Activated T-helper 1 cell treated with anti-CD3 and anti-CD28 coated beads, Interleukin-12 subunit alpha, Interleukin-12 subunit beta, Interleukin-2, Interleukin-4 antibody, amounts not matched to agents 30 ng/mL and 10 ng/mL and 1 ng/mL, durations not matched to agents 14 hours and 24 hours and 36 hours (primary cell): ENCODE data around the gene TBC1D14. TPM values are rescaled to one million over a fixed set of nuclear protein-coding genes. Genes with fewer than 3 reads are reported as not detected.

ENCODE experiments used
- DNase-seq: peaks from one replicate; pipeline ENCODE4 v3.0.0; 2021; ENCODE audit warnings: low spot score
- H3K27ac Mint-ChIP-seq: one replicate; pipeline ENCODE4 v1.8.0; 2021; ENCODE audit warnings: mild to moderate bottlenecking, mixed read lengths
- H3K27me3 Mint-ChIP-seq: one replicate; pipeline ENCODE4 v1.8.0; 2022; ENCODE audit warnings: mild to moderate bottlenecking, moderate library complexity, mixed read lengths; ENCODE audit not compliant: insufficient read depth
- H3K36me3 Mint-ChIP-seq: one replicate; pipeline ENCODE4 v1.8.0; 2021; ENCODE audit warnings: low read depth, mixed read lengths
- H3K4me1 Mint-ChIP-seq: one replicate; pipeline ENCODE4 v1.8.0; 2021; ENCODE audit warnings: low read depth, mixed read lengths
- H3K4me3 Mint-ChIP-seq: one replicate; pipeline ENCODE4 v1.8.0; 2021; ENCODE audit warnings: mild to moderate bottlenecking, moderate library complexity, mixed read lengths
- H3K9me3 Mint-ChIP-seq: one replicate; pipeline ENCODE4 v1.8.0; 2021; ENCODE audit warnings: mixed read lengths
- intact Hi-C: fragments of 100-400 bp; cut with micrococcal nuclease; formaldehyde crosslinking; loops from one replicate; pipeline ENCODE4 v1.15.1; 2024
- total RNA-seq: library from RNA; stranded (reverse); gene quantifications from 2 replicates; pipeline ENCODE4 v1.2.3, GENCODE V29; 2022

Gene TBC1D14
- total RNA-seq, 1 donor from 2014 or later, result 59.7 TPM

DNA sequence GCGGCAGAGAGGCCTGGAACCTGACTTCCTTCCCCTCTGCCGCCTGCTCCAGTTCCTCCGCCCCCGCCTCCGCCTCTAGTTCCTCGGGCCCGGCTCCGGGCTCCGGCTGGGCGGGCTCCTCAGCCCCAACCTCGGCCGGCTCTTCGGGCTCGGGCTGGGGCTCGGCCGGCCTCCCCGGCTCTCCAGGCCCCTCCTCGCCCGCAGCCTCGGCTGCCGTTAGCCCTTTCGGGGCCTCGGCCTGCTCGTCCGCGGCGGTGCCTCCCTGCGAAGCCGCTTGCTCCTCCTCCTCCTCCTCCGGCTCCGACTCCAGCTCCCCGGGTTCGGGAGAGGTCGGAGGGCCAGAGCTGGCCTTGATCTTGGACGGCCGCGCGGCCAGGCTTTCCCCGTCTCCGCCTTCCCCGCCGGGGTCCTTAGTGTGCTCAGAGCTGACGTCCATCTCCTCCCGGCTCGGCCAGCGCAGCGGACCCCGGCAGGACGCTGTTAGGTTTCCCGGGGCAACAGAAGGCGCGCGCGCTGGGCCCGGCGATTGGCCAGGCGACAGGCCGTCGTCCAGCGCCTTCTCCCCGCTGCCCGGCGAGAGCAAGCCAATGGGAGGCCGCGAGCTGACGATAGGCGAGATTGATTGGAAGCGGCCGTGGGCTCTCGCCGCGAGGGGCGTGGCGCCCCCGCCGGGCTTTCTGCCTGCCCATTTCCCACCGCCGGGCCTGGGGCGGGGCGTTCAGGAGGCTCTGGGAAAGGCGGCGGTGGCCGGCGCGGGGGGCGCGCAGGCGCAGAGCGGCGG, 133.1 kb downstream of the TBC1D14 start:
- intact Hi-C loops, result loop anchor here (1.0 kb wide), 7 partner anchors 26 to 402 kb away; partner anchors contain the start of genes GRPEL1, MRFAP1 and TBC1D14

DNA sequence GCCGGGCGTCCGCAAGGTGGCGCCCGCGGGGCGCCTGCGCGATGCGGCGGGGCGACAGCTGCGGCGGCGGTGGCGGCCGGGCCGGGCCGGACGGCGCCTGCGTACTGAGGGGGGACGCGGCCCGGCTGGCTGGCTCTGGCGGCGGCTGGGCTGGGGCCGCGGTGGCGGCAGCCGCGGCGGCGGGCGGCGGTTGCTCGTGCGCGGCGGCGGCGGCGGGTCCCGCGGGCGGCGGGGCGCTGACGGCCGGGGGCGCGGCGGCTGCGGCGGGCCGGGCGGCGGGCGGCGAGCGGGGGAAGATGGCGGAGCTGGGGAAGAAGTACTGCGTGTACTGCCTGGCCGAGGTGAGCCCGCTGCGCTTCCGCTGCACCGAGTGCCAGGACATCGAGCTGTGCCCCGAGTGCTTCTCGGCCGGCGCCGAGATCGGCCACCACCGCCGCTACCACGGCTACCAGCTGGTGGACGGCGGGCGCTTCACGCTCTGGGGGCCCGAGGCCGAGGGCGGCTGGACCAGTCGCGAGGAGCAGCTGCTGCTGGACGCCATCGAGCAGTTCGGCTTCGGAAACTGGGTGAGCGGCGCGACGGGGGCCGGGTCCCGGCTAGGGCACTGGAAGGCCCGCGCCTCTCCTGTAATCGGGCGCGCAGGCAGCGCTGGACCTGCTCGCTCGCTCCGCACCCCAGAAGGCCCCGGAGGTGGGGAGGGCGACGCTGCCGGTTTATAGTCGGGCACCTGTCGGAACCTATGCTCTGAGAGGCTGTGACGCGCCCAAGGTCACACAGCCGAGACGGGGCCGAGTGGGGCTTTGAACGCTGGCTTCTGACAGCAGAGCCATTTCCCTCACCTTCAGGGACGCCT, 133.9 kb downstream of the TBC1D14 start, which contains the start of gene TADA2B:
Gene TADA2B, plus strand, starts transcription at position 89 of the 853 bp plus-strand sequence. Its CDS starts 208 bp downstream, at position 297.
- Mint-ChIP-seq H3K4me3 (peak within 1 kb of the TSS; percentile 95), H3K36me3 (peaks cover 6% of the 10 kb centered on the region), H3K27ac (peak within 1 kb of the TSS; percentile 86), H3K9me3 (no peaks in the 10 kb centered on the region), H3K27me3 (peaks cover 8% of the 10 kb centered on the region), H3K4me1 (peaks cover 48% of the 10 kb centered on the region)
- intact Hi-C loops, result loop anchor here (1.0 kb wide), 7 partner anchors 25 to 403 kb away; partner anchors contain the start of genes GRPEL1, MRFAP1 and TBC1D14
- peak; percentile 43 for DNase-seq

More for the DNA sequence above, 133.1 kb downstream of the TBC1D14 start:
- Mint-ChIP-seq H3K36me3 (peaks cover 6% of the 10 kb centered on the region), H3K27me3 (peaks cover 8% of the 10 kb centered on the region), H3K9me3 (no peaks in the 10 kb centered on the region), H3K4me3 (peak overlapping the region; percentile 95), H3K27ac (peak overlapping the region; percentile 86), H3K4me1 (peaks cover 48% of the 10 kb centered on the region)
- DNase-seq, result peak; percentile 93

DNA sequence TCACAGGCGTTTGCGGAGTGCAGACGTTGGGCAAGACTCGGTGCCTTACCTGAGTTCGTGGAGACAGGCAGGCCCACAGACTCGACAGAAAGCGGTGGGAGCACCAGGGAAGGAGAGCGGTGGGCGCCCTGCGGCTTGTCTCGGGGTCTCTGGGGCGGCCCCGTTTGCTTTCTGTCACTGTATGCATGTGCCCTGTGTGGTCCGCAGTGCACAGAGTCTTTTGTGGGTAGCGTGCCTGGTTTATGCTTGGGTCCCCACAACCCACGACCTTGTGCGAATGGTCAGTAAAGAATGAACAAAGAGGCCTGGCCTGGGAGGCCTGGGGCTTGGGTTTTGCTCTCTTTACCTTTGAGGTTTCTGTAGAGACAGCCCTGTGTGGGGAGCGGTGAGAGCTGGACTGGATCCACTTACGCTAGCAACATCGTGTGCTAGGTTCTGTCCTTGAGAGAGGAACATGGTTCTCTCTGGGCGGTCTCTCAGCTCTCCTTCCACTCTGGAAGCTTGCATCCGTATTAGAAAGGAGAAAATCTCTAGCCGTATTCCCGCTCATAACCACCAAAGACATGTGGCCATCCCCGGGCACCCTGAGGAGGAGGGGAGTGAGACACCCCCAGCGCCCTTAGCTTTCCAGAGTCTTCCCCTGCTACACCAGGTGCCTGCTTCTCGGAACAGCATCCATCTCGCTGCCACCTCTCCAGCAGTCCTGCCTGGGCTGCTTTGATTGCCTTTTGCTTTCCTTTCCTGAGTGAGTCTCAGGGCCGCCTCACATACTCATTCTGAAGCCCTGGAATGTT, 134.7 kb downstream of the TBC1D14 start:
- Mint-ChIP-seq H3K27me3 (peaks cover 8% of the 10 kb centered on the region), H3K4me1 (peaks cover 52% of the 10 kb centered on the region), H3K9me3 (no peaks in the 10 kb centered on the region), H3K36me3 (peaks cover 10% of the 10 kb centered on the region), H3K27ac (peak overlapping the region; percentile 68), H3K4me3 (peak overlapping the region; percentile 89)
- intact Hi-C loops, result no loop called here
- no peak for DNase-seq

DNA sequence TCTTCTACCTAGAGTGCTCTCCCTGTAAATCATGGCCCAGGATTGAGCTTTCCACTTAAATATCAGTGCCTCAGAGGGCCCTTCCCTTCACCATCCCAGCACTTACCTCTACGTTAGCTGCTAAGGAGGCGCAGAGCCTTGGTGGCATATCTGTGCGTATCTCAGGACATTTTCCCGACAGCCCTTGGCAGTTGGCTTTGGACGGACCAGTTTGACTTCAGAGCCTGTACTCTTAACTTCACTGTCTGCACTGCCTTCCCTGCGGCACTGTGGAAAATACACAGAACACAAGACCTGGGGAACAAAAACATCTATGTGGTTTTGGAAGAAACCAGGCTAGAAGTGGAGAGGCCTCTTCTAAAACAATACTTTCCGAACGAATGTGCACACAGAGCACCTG, 135.9 kb downstream of the TBC1D14 start:
- Mint-ChIP-seq H3K9me3 (no peaks in the 10 kb centered on the region), H3K4me1 (peaks cover 52% of the 10 kb centered on the region), H3K27me3 (peaks cover 8% of the 10 kb centered on the region), H3K4me3 (peak overlapping the region; percentile 89), H3K36me3 (peaks cover 10% of the 10 kb centered on the region), H3K27ac (peak overlapping the region; percentile 42)
- intact Hi-C loops, result no loop called here
- DNase-seq, result no peak

DNA sequence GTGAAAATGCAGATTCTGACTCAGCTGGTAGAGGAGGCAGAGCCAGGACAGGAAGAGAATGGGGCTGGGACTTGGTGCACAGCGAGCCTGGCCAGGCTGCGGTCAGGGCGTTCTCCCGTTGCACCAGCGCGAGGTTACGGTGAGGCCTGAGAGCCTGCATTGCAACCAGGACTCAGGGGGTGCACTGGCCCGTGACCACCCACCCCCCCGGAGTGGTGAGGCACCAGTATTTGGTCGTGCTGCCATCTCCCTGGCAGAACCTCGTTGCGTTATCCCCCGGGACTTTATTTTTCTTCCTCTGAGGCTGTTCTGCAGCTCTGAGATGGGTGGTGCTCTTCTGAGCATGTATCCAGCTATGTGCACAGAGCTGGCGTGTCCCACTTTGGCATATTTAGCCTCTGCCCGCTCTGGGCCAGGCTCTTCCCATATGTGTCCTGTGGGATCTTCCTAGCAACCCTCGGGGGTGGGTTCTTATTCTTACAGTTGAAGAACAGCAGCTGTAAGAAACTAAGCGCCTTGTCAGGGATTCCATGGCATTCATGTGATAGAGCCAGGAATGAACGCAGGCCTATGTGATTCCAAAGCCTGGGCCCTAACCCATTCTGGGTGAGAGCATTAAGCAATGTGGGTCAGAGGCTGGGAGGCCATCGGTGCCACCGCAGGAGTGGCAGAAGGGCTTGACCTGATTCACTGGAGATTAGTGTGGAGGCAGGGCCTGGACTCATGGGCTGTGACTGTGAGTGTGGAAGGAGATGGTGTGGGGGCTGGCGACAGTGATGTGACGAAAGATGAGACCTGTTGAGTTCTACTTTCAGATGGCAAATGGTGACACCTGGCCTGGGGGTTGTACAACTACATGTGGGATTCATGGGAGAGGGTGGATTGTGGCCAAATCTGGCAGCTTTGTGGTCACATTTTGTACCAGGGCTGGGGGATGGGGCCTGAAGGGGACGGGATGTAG, 136.6 kb downstream of the TBC1D14 start:
- Mint-ChIP-seq H3K36me3 (peaks cover 10% of the 10 kb centered on the region), H3K9me3 (no peaks in the 10 kb centered on the region), H3K27ac (no peak overlapping the region), H3K27me3 (peaks cover 8% of the 10 kb centered on the region), H3K4me3 (peak overlapping the region; percentile 89), H3K4me1 (peaks cover 52% of the 10 kb centered on the region)
- no peak for DNase-seq
- intact Hi-C loops, result no loop called here

DNA sequence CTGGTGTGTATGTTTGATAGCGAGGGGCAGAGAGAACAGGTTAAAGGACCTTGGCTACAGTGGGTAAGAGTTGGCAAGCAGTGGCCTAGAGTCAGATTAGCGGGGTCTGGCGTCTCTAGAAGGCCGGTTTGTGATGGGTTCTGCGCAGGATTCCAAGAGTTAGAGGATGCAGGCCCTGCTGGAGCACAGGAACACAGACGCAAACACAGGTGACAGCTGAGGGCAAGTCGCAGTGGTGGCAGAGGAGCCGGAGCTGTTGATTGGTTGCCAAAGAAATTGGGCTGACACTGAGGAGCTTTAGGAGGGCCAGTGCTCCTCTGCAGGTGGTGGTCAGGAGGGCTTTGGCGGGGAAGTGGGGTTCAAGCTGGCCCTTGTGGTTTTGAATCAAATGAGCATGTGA, 137.3 kb downstream of the TBC1D14 start:
- H3K4me3 Mint-ChIP-seq, result peak overlapping the region; percentile 23
- peaks cover 47% of the 10 kb centered on the region for H3K4me1 Mint-ChIP-seq
- no peak overlapping the region for H3K27ac Mint-ChIP-seq
- no peaks in the 10 kb centered on the region for H3K9me3 Mint-ChIP-seq
- DNase-seq, result no peak
- intact Hi-C loops, result no loop called here
- H3K36me3 Mint-ChIP-seq, result peaks cover 10% of the 10 kb centered on the region
- peaks cover 4% of the 10 kb centered on the region for H3K27me3 Mint-ChIP-seq

DNA sequence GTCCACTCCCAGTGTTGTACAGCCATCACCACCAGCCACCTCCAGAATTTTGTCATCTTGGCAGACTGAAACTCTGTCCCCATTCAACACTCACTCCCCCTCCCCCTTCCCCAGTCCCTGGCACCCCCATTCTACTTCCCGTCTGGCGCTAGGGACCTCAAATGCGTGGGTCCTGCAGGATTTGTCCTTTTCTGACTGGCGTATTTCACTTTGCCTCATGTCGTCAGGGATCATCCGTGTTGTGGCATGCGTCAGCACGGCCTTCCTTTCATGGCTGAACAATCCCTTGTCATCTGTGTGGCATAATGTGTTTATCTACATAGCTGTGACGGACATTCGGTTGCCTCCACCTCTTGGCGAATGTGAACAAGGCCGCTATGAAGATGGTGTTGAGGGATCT, 139.0 kb downstream of the TBC1D14 start:
- intact Hi-C loops, result no loop called here

DNA sequence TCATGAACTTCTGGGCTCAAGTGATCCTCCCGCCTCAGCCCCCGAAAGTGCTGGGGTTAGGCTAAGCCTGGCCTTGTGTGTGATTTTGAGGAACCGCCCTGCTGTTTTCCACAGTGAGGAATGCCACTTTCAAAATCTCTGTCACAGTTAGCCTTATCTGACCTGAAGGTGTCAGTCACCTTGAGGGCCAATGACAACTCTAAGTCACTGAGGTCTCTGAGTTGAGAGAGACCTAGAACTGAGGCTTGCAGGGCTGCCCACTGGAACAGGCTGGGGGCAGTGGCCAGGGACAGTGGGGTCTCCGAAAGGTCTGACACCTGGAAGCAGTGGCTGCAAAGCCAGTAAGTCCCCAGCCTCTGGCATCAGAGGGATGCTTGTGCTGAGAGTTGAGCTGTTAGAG, 139.7 kb downstream of the TBC1D14 start:
- H3K9me3 Mint-ChIP-seq, result no peaks in the 10 kb centered on the region
- H3K4me1 Mint-ChIP-seq, result peaks cover 51% of the 10 kb centered on the region
- H3K27me3 Mint-ChIP-seq, result no peaks in the 10 kb centered on the region
- no peak for DNase-seq
- no peak overlapping the region for H3K27ac Mint-ChIP-seq
- H3K4me3 Mint-ChIP-seq, result no peak overlapping the region
- H3K36me3 Mint-ChIP-seq, result peaks cover 15% of the 10 kb centered on the region
- intact Hi-C loops, result no loop called here

More for the DNA sequence above, 139.0 kb downstream of the TBC1D14 start:
- DNase-seq, result no peak
- Mint-ChIP-seq H3K9me3 (no peaks in the 10 kb centered on the region), H3K27ac (no peak overlapping the region), H3K36me3 (peaks cover 10% of the 10 kb centered on the region), H3K27me3 (no peaks in the 10 kb centered on the region), H3K4me1 (peaks cover 51% of the 10 kb centered on the region), H3K4me3 (no peak overlapping the region)

DNA sequence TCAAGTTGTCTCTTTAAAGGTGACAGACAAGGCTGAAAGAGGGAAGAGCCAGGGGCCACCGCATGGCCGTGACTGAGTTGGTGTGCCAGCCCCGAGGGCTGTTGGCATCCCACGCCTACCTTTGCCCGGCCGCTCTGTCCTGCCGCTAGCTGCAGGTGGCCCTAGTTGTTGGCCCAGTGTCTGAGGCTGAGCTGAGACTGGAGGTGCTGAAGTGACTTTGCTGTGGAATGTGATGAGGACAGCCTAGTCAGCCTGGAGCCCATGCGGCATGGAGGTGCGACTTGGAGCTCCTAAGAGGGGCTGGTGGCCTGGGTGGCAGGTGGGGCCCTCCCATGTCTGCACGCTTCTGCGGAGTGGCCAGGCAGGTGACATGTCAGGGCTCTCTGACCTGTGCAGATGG, 140.1 kb downstream of the TBC1D14 start:
- no peaks in the 10 kb centered on the region for H3K27me3 Mint-ChIP-seq
- peaks cover 46% of the 10 kb centered on the region for H3K4me1 Mint-ChIP-seq
- no peak for DNase-seq
- H3K9me3 Mint-ChIP-seq, result no peaks in the 10 kb centered on the region
- intact Hi-C loops, result no loop called here
- no peak overlapping the region for H3K27ac Mint-ChIP-seq
- no peak overlapping the region for H3K4me3 Mint-ChIP-seq
- peaks cover 17% of the 10 kb centered on the region for H3K36me3 Mint-ChIP-seq

DNA sequence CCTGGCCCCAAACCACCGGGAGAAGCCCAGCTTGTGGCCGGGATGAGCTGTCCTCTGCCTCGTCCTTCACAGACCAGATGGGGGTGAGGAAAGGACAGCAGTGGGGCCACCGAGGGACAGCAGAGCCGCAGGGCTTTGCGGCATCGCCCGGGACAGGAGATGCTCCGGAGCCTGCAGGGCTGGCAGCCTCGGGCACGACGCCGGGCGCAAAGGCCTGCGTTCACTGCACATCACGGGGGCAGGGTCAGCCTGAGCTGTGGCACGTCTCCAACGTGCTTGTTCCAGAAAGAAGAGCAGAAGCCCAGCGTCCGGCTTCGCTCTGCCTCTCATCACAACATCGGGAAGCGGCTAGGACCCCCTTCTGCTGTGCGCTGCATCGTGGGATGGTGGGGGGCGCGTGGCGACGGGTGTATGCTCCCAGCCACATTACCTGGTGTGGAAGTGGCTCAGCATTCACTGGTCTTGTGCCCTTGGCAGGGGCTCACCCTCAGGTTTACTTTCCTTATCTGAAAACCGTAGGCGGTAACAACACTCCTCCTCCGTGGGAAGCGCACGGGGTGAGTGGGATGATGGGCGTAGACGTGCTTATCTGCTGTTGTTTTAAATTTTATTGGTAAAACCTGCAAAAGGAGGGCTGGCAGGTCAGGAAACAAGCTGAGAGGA, 141.0 kb downstream of the TBC1D14 start:
- H3K4me1 Mint-ChIP-seq, result peaks cover 38% of the 10 kb centered on the region
- H3K4me3 Mint-ChIP-seq, result no peak overlapping the region
- no peaks in the 10 kb centered on the region for H3K27me3 Mint-ChIP-seq
- no peak for DNase-seq
- H3K27ac Mint-ChIP-seq, result no peak overlapping the region
- H3K36me3 Mint-ChIP-seq, result peaks cover 21% of the 10 kb centered on the region
- no peaks in the 10 kb centered on the region for H3K9me3 Mint-ChIP-seq
- intact Hi-C loops, result no loop called here

DNA sequence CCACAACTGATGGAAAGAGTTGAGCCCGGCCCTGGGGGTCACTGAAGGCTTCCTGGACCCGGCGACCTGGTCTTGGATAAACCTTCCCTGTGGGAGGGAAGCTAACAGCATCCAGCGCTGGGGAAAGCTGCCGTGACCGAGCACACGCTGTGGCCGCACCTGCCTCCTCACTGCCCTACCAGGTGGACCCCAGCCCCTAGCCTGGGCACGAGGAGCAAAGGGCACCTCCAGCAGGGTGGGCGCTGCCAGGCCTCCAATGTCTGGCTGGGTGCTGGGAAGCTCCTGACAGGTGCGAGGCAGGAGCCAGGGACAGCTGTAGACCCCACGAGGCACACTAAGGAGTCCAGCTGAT, 141.5 kb downstream of the TBC1D14 start:
- Mint-ChIP-seq H3K4me1 (peaks cover 33% of the 10 kb centered on the region), H3K4me3 (no peak overlapping the region), H3K9me3 (no peaks in the 10 kb centered on the region), H3K27me3 (no peaks in the 10 kb centered on the region), H3K27ac (no peak overlapping the region), H3K36me3 (peaks cover 21% of the 10 kb centered on the region)
- DNase-seq, result no peak
- intact Hi-C loops, result no loop called here
